HL-60 (cell line): ENCODE results near the gene SERPINB1.

ENCODE experiments used
- DNase-seq, 2 experiments: peaks; one replicate each; pipeline ENCODE4 v3.0.0-alpha.2; 2010 to 2020; ENCODE audit warnings: low read depth in 1 of 2, low spot score in 1 of 2
- H3K27ac ChIP-seq: fragments of 250-450 bp; sonication (Bioruptor Pico); replicated peaks from 2 replicates; pipeline ENCODE4 v1.5.1; 2020; ENCODE audit warnings: mild to moderate bottlenecking, moderate library complexity
- H3K27me3 ChIP-seq: fragments of 250-450 bp; sonication (Bioruptor Pico); 2 replicates; pipeline ENCODE4 v1.5.1; 2021; ENCODE audit warnings: mild to moderate bottlenecking, moderate library complexity; ENCODE audit not compliant: insufficient read depth, poor library complexity, severe bottlenecking
- H3K4me3 ChIP-seq: replicated peaks from 2 replicates; pipeline ENCODE4 v1.5.1; 2011; ENCODE audit warnings: mild to moderate bottlenecking, control low read depth, low read length; ENCODE audit not compliant: insufficient read depth
- GABPA ChIP-seq: IDR thresholded peaks from 2 replicates; pipeline ENCODE4 v1.6.1; 2012; ENCODE audit warnings: low read depth
- POLR2AphosphoS5 ChIP-seq: IDR thresholded peaks from 2 replicates; pipeline ENCODE4 v1.6.1; 2012; ENCODE audit warnings: low read depth
- SPI1 ChIP-seq: IDR thresholded peaks from 2 replicates; pipeline ENCODE4 v1.6.1; 2012; ENCODE audit warnings: low read depth, mild to moderate bottlenecking, borderline replicate concordance
- TF ChIP-seq, protein P1 (sequence below): IDR thresholded peaks from one replicate; pipeline ENCODE4 v1.5.1; 2011; ENCODE audit warnings: low read length, control low read depth, inconsistent platforms; ENCODE audit not compliant: insufficient read depth
- TF ChIP-seq, protein P2 (sequence below): IDR thresholded peaks from 2 replicates; pipeline ENCODE4 v1.6.1; 2012; ENCODE audit warnings: low read depth; ENCODE audit not compliant: insufficient replicate concordance

The SERPINB1 gene

DNA sequence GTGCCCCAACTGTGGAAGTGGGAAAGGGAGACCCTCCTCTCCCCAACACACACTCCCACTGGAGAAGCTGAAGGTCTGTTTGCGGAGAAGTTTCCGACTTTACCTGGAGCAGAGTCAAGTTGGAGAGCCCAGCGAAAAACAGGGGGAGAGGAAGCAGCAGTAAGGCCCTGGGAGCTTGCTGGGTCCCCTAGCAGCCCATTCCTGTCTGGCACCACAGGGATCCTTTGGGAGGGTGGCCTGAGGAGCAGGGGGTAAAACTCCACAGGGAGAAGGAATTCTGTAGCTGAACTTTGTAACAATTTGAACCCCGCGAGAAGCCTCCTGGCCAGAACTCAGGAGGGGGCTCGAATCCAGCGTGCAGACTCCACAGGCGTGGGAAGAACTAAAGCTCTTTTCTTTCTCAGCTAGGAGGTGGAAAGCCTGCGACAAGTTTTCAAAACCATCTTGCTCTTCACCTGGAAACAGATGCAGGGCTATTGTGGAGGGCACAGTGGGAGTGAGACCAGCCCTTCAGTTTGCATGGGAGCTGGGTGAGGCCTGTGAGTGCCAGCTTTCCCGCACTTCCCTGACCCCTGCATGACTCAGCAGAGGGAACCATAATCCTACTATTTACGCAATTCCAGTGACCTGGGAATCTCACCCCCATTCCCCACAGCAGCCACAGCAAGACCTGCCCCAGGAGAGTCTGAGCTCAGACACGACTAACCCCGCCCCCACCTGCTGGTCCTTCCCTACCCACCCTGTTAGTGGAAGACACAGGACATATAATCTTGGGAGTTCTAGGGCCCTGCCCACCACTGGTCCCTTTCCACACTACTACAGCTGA, 35.6 kb upstream of the SERPINB1 start:
- H3K27ac ChIP-seq, result no peak overlapping the region
- peaks cover 3% of the 10 kb centered on the region for H3K27me3 ChIP-seq
- no peak overlapping the region for H3K4me3 ChIP-seq
- TF ChIP-seq POLR2AphosphoS5 (no peak), GABPA (no peak), SPI1 (no peak)
- TF ChIP-seq, protein P1, sequence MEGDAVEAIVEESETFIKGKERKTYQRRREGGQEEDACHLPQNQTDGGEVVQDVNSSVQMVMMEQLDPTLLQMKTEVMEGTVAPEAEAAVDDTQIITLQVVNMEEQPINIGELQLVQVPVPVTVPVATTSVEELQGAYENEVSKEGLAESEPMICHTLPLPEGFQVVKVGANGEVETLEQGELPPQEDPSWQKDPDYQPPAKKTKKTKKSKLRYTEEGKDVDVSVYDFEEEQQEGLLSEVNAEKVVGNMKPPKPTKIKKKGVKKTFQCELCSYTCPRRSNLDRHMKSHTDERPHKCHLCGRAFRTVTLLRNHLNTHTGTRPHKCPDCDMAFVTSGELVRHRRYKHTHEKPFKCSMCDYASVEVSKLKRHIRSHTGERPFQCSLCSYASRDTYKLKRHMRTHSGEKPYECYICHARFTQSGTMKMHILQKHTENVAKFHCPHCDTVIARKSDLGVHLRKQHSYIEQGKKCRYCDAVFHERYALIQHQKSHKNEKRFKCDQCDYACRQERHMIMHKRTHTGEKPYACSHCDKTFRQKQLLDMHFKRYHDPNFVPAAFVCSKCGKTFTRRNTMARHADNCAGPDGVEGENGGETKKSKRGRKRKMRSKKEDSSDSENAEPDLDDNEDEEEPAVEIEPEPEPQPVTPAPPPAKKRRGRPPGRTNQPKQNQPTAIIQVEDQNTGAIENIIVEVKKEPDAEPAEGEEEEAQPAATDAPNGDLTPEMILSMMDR, result no peak
- TF ChIP-seq, protein P2, sequence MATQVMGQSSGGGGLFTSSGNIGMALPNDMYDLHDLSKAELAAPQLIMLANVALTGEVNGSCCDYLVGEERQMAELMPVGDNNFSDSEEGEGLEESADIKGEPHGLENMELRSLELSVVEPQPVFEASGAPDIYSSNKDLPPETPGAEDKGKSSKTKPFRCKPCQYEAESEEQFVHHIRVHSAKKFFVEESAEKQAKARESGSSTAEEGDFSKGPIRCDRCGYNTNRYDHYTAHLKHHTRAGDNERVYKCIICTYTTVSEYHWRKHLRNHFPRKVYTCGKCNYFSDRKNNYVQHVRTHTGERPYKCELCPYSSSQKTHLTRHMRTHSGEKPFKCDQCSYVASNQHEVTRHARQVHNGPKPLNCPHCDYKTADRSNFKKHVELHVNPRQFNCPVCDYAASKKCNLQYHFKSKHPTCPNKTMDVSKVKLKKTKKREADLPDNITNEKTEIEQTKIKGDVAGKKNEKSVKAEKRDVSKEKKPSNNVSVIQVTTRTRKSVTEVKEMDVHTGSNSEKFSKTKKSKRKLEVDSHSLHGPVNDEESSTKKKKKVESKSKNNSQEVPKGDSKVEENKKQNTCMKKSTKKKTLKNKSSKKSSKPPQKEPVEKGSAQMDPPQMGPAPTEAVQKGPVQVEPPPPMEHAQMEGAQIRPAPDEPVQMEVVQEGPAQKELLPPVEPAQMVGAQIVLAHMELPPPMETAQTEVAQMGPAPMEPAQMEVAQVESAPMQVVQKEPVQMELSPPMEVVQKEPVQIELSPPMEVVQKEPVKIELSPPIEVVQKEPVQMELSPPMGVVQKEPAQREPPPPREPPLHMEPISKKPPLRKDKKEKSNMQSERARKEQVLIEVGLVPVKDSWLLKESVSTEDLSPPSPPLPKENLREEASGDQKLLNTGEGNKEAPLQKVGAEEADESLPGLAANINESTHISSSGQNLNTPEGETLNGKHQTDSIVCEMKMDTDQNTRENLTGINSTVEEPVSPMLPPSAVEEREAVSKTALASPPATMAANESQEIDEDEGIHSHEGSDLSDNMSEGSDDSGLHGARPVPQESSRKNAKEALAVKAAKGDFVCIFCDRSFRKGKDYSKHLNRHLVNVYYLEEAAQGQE, result no peak
- DNase-seq, result no peak

DNA sequence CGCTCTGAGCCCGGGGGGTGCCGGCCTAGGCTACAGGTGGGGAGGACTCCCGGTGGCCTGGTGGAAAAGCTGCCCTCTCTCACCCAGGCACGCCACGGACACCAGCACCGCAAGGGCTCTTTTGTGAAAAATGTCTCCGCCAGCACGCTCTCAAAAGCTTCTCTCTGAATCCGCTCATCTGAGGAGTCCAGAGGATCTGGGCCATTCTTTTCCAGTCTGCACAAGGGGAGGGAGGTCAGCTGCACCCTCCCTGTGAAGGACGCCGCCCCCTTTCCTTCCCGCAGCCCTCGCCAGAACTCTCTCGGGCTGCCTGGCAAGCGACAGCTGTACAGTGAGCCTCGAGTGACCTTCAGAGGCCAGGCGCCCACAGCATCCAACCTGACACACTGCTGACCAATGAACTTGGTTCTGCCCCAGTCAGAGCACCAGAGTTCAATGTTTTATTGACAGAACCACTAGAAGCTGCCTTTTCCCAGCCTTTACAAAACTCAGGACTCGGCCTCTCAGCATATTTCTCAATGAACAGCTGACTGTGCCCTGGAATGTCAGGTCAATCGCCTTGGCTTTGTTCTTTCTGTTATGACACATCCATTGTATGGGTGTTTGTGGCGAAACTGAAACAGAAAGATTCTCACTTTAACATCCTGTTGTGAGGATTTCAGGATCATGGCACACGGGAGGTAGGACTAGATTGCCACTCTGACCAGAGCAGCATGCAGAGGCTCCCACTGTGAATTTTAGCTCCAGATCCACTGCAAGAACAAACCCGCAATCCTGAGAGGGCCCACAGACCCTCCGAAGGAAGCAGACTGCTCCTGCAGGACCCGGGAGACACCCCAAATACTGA, 34.8 kb upstream of the SERPINB1 start:
- Histone ChIP-seq H3K27ac (no peak overlapping the region), H3K4me3 (no peak overlapping the region), H3K27me3 (peaks cover 3% of the 10 kb centered on the region)
- no peak for DNase-seq
- TF ChIP-seq, protein P1, result no peak
- no peak for TF ChIP-seq SPI1
- TF ChIP-seq POLR2AphosphoS5, result no peak
- TF ChIP-seq GABPA, result no peak
- TF ChIP-seq, protein P2, result no peak

DNA sequence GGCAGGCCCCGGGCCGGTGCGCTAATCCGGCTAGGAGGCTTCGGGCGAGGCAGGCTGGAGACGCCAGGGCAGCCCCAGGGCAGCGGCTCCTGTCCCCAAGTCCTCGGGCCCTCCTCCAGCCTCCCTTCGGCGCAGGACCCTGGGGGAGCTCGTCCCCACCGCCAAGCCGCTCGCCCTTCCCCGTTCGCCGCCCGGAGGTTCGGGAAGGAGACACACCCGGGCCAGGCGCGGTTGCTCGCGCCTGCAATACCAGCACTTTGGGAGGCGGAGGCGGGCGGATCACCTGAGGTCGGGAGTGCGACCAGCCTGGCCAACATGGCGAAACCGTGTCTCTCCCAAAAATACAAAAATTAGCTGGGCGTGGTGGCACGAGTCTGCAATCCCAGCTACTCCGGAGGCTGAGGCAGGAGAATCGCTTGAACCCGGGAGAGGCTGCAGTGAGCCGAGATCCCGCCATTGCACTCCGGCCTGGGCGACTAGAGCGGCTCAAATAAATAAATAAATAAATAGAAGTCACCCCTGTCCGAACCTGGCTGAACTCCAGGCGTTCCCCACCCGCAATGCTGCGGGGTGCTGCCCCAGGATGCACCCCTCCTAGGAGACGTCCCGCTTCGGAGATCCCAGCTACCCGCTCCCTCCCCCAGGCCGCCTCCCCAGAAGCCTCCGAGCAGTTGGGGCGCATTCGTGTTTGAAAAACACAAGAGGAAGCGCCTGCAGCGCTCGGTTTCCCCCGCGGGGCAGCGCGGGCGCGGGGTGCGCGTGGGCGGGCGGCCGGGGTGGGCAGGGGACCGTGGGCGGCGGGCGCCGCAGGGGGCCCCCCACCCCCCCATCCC, 33.9 kb upstream of the SERPINB1 start:
- peaks cover 3% of the 10 kb centered on the region for H3K27me3 ChIP-seq
- peak overlapping the region; percentile 48 for H3K4me3 ChIP-seq
- peak; percentile 39 to 40 for DNase-seq
- no peak for TF ChIP-seq POLR2AphosphoS5
- TF ChIP-seq, protein P2, result no peak
- peak; percentile 8; the same call in 1 of the 2 replicates for TF ChIP-seq SPI1
- TF ChIP-seq, protein P1, result no peak
- no peak for TF ChIP-seq GABPA
- H3K27ac ChIP-seq, result peak overlapping the region; percentile 63
